22Rv1 (cell line): ENCODE results near the gene MUC15.
A peak's percentile ranks its signal among the peaks of the same experiment; 100 is the strongest.

ENCODE experiments used
- H3K27ac ChIP-seq: fragments of 450-650 bp; 2 replicates; pipeline ENCODE4 v1.5.1; 2017
- ZFX ChIP-seq: fragments of 450-650 bp; IDR thresholded peaks from 2 replicates; pipeline ENCODE4 v1.6.1; 2017; ENCODE audit warnings: antibody characterized with exemption, borderline replicate concordance
- TF ChIP-seq, protein P1 (sequence below): fragments of 450-650 bp; IDR thresholded peaks from 2 replicates; pipeline ENCODE4 v1.5.1; 2017; ENCODE audit warnings: mild to moderate bottlenecking

Gene MUC15

DNA sequence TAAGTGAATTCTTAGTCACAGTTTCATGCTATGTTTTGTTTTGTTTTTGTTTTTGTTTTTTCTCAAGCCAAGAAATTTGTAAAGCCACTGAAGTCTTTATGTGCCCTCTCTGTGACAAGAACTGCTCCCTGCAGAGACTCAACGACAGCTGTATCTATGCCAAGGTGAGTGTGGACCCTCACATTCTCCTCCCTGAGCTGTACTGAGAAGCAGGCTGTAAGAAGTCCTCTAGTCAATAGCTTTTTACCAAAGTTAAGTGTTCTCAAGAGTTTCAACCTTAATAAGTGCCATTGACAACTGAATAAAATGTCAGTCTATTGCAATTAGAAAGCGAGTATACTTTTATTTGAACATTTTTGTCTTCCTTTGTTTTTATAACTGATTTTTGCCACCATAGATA is 18.9 kb downstream of the MUC15 start:
- TF ChIP-seq ZFX: no peak
- TF ChIP-seq, protein P1, sequence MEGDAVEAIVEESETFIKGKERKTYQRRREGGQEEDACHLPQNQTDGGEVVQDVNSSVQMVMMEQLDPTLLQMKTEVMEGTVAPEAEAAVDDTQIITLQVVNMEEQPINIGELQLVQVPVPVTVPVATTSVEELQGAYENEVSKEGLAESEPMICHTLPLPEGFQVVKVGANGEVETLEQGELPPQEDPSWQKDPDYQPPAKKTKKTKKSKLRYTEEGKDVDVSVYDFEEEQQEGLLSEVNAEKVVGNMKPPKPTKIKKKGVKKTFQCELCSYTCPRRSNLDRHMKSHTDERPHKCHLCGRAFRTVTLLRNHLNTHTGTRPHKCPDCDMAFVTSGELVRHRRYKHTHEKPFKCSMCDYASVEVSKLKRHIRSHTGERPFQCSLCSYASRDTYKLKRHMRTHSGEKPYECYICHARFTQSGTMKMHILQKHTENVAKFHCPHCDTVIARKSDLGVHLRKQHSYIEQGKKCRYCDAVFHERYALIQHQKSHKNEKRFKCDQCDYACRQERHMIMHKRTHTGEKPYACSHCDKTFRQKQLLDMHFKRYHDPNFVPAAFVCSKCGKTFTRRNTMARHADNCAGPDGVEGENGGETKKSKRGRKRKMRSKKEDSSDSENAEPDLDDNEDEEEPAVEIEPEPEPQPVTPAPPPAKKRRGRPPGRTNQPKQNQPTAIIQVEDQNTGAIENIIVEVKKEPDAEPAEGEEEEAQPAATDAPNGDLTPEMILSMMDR: no peak
- no peak overlapping the region for H3K27ac ChIP-seq

DNA sequence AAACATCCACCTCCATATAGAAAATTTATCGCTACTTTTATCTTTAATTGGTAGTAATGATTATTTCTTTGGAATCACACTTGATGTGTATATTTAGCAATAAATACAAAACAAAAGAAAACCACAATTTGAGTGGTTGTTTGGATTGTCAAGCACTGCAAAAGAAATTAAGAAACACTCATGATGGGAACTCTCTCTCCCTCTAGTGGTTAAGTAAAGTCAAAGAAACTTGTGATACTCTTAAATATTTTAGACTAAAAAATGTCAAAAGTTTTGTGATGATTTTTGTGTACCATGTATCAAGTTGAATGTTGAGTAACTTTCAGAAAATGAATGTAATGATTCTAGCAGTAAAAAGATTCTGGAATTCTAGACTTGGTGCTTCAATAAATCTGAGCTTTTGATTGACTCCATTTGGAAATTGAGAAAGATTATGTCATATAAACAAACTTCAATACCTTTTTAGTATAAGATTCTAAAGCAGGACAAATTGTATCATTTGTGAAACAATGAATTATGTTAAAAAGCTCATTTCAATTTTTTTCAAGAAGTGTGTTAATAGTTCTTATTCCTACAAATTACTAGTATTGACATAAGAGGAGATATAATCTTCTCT is 20.8 kb downstream of the MUC15 start:
- H3K27ac ChIP-seq: no peak overlapping the region
- TF ChIP-seq, protein P1: peak; percentile 81
- TF ChIP-seq ZFX: no peak

DNA sequence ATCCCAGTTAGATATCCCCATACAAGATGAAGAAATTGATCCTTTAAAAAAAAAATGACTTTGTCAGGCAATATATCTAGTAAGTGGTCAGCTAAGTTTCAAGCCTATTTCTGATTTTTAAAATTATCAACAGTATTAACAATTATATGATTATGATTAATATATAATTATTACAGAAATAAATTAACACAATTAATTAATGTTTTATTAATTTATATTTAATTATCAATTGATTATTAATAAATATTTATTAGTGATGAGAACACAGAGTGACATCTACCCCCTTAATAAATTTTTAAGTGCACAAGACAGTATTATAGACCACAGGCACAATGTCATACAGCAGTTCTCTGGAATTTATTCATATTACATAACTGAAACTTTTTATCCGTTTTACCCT is 22.0 kb downstream of the MUC15 start:
- no peak overlapping the region for H3K27ac ChIP-seq
- TF ChIP-seq, protein P1: no peak

DNA sequence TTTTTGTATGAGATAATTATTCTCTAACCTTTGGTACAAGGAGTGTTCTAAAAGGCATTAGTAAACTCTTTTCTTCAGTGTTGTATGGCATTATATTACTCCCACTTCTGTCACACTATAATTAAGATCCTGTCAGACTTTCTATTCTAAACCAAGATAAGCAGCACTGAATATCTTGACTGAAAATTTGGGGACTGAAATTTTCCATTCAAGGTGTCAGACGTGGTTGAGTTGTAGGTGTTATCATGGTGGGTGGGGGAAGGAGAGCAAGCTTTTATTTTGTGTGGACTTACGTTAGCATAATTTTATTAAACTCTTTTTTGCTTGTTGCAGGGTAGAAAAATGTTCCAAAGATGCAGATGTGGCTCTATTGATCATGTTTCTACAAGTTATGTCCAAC is 22.9 kb downstream of the MUC15 start:
- TF ChIP-seq, protein P1: no peak
- TF ChIP-seq ZFX: no peak
- H3K27ac ChIP-seq: no peak overlapping the region

DNA sequence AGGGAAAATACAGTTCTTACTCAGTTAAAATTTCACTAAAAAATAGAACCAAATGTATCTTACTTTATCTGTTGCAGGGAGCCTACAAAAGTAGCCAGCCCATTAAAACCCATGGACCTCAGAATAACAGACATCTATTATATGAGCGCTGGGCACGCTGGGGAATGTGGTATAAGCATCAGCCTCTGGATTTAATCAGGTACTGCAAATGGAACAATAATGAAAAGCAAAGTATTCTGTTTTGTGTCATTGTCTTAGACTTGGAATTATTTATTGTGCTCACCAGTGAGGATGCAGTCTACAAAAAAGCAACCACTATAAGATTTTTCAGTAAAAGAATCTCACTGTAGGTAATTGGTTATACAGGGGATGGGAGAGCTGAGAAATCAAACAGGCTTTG is 30.2 kb downstream of the MUC15 start:
- H3K27ac ChIP-seq: no peak overlapping the region

DNA sequence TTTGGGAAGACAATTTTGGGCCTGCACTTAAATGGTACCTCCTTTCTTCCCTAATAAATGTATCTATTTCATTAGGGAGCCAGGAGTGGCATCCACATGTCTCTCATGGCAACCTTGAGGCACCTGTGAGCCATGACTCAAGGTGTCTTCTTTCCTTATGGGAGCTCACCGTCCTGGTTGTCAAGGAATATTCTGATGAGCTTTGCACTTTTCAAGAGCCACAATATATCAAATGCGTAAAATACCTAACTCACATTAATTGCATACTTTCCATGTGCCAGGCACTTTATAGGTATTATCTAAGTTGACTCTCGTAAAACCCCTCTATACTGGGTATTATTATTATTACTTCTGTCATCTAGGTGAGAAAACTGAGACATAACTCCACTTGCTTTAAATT is 32.5 kb downstream of the MUC15 start:
- TF ChIP-seq, protein P1: no peak
- TF ChIP-seq ZFX: no peak
- H3K27ac ChIP-seq: no peak overlapping the region

More for the DNA sequence above, 30.2 kb downstream of the MUC15 start:
- TF ChIP-seq, protein P1: no peak
- TF ChIP-seq ZFX: no peak

DNA sequence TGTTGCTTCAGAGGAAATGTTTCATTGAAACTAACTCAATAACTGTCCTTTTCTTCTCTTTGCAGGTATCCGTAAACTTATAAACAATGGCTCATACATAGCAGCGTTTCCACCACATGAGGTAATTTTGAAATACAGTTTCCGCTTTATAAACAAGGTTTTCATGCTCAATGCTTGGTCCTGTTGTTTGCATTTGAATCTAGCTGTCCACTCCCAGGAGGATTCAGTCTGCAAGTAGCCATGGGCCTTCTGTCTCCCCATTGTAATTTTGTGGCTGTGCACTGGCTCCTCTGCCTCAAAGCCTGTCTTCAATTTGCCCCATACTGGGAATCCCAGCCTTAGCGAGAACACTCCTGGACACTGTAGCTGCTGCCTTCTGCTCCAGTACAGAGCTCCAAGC is 34.7 kb downstream of the MUC15 start:
- TF ChIP-seq, protein P1: no peak
- no peak for TF ChIP-seq ZFX
- no peak overlapping the region for H3K27ac ChIP-seq
